Breast epithelium (tissue), 3 donors: ENCODE data around the gene HDAC9.

Experiments
- POLR2A ChIP-seq: fragments of 450-650 bp; IDR thresholded peaks from one replicate; pipeline ENCODE4 v1.6.1; 2016; ENCODE audit warnings: antibody characterized with exemption, mild to moderate bottlenecking, moderate library complexity
- POLR2AphosphoS5 ChIP-seq, 3 donors: sonication (generic); formaldehyde crosslinking; IDR thresholded peaks; one replicate each; pipeline ENCODE4 v1.6.1; 2017; ENCODE audit warnings: antibody characterized with exemption in 3 of 3
- TF ChIP-seq, protein P1 (sequence below), 3 donors: fragments of 450-650 bp; IDR thresholded peaks; one replicate each; pipeline ENCODE4 v1.5.1; 2016 to 2017; ENCODE audit warnings: antibody characterized with exemption in 3 of 3, mild to moderate bottlenecking in 3 of 3, moderate library complexity in 3 of 3

- TF ChIP-seq, protein P1, sequence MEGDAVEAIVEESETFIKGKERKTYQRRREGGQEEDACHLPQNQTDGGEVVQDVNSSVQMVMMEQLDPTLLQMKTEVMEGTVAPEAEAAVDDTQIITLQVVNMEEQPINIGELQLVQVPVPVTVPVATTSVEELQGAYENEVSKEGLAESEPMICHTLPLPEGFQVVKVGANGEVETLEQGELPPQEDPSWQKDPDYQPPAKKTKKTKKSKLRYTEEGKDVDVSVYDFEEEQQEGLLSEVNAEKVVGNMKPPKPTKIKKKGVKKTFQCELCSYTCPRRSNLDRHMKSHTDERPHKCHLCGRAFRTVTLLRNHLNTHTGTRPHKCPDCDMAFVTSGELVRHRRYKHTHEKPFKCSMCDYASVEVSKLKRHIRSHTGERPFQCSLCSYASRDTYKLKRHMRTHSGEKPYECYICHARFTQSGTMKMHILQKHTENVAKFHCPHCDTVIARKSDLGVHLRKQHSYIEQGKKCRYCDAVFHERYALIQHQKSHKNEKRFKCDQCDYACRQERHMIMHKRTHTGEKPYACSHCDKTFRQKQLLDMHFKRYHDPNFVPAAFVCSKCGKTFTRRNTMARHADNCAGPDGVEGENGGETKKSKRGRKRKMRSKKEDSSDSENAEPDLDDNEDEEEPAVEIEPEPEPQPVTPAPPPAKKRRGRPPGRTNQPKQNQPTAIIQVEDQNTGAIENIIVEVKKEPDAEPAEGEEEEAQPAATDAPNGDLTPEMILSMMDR (IDR thresholded peaks at IDR 0.05), result no peak
- TF ChIP-seq POLR2AphosphoS5 (IDR thresholded peaks at IDR 0.05) (no peak), POLR2A (no peak)
These were observed 513.8 kb downstream of the HDAC9 start for GRCh38 chr7:19009241-19009935.
